CD4-positive, alpha-beta T cell (primary cell): ENCODE measurements around the gene IGFBP7. TPM values are rescaled to one million over a fixed set of nuclear protein-coding genes. Genes with fewer than 3 reads are reported as not detected.

ENCODE experiments used
- ATAC-seq: fragments of 200-7000 bp; cut with Tn5 transposase; one replicate; pipeline ENCODE4 v1.10.0; 2022; ENCODE audit warnings: mild to moderate bottlenecking; ENCODE audit not compliant: poor library complexity
- CTCF ChIA-PET: fragments of 350-600 bp; sonication (Branson Sonifier 250); formaldehyde crosslinking; loops from one replicate; lab custom pipeline; 2021; ENCODE audit warnings: antibody characterized with exemption, inconsistent platforms; lab: Charles Lee
- POLR2A ChIA-PET: fragments of 350-600 bp; sonication (Branson Sonifier 250); formaldehyde crosslinking; loops from one replicate; lab custom pipeline; 2021; ENCODE audit warnings: antibody characterized with exemption, inconsistent platforms; lab: Charles Lee
- DNase-seq, 14 experiments: peaks; one replicate each; pipeline ENCODE4 v3.0.0-alpha.2; 2013 to 2020; ENCODE audit warnings: mixed read lengths in 2 of 14
- H3K27ac ChIP-seq, 2 donors: one replicate each; pipeline versions ENCODE4 v1.5.1 to v1.7.0; 2013; ENCODE audit warnings: low read length in 2 of 2, low read depth in 1 of 2, mild to moderate bottlenecking in 1 of 2
- H3K27me3 ChIP-seq, 2 experiments: 1 replicate in 1 of 2; 2 replicates in 1 of 2; pipeline versions ENCODE4 v1.6.1 to v1.7.0; 2013; ENCODE audit warnings: low read length in 2 of 2, control low read depth in 1 of 2, mild to moderate bottlenecking in 1 of 2, moderate library complexity in 1 of 2; ENCODE audit not compliant: insufficient read depth in 2 of 2, control insufficient read depth in 1 of 2
- H3K36me3 ChIP-seq: one replicate; pipeline ENCODE4 v1.6.1; 2013; ENCODE audit warnings: low read length, control low read depth; ENCODE audit not compliant: insufficient read depth
- H3K4me1 ChIP-seq: one replicate; pipeline ENCODE4 v1.6.1; 2013; ENCODE audit warnings: low read length, control low read depth; ENCODE audit not compliant: insufficient read depth
- H3K4me3 ChIP-seq: one replicate; pipeline ENCODE4 v1.5.1; 2013; ENCODE audit warnings: mild to moderate bottlenecking, low read length, moderate library complexity
- H3K9me3 ChIP-seq, 2 experiments: 1 replicate in 1 of 2; 2 replicates in 1 of 2; pipeline versions ENCODE4 v1.6.1 to v1.7.0; 2013; ENCODE audit warnings: low read length in 2 of 2, mild to moderate bottlenecking in 2 of 2, control low read depth in 1 of 2, moderate library complexity in 1 of 2; ENCODE audit not compliant: control insufficient read depth in 1 of 2, insufficient read depth in 1 of 2
- H3K27ac Mint-ChIP-seq: one replicate; pipeline ENCODE4 v1.8.0; 2020; ENCODE audit warnings: mixed read lengths
- H3K27me3 Mint-ChIP-seq: one replicate; pipeline ENCODE4 v1.8.0; 2021; ENCODE audit warnings: mixed read lengths
- H3K36me3 Mint-ChIP-seq: one replicate; pipeline ENCODE4 v1.8.0; 2021; ENCODE audit warnings: low read depth, mixed read lengths
- H3K4me1 Mint-ChIP-seq: one replicate; pipeline ENCODE4 v1.8.0; 2021; ENCODE audit warnings: low read depth, mixed read lengths
- H3K4me3 Mint-ChIP-seq: one replicate; pipeline ENCODE4 v1.8.0; 2020; ENCODE audit warnings: mild to moderate bottlenecking, mixed read lengths
- H3K9me3 Mint-ChIP-seq: one replicate; pipeline ENCODE4 v1.8.0; 2020; ENCODE audit warnings: mixed read lengths
- intact Hi-C, 2 experiments: fragments of 100-400 bp; cut with DNase I in 1 of 2; cut with micrococcal nuclease in 1 of 2; formaldehyde crosslinking; loops; one replicate each; pipeline versions ENCODE4 v1.15.1 to v1.9.0; 2023 to 2025; cut with DNase I, micrococcal nuclease
- total RNA-seq, 174 experiments: library from RNA in 2 of 174; stranded (reverse) in 2 of 174; gene quantifications; one replicate each; pipeline ENCODE4 v1.2.3 and lab custom pipeline; 2021 to 2026
- TF ChIP-seq, protein P1 (sequence below): fragments of 200-600 bp; IDR thresholded peaks from one replicate; pipeline ENCODE4 v1.8.0; 2022; ENCODE audit warnings: antibody characterized with exemption, mild to moderate bottlenecking

IGFBP7 gene
- total RNA-seq, 2 experiments from 2014 or later, result 0.45 TPM; not detected in 1

- no peak overlapping the region for H3K4me3 ChIP-seq
- H3K36me3 ChIP-seq, result no peaks in the 10 kb centered on the region
- no peak for ATAC-seq
- POLR2A ChIA-PET, result no interaction called here
- intact Hi-C loops, result no loop called here
- H3K4me3 Mint-ChIP-seq, result no peak overlapping the region
- DNase-seq, result no peak
- H3K4me1 Mint-ChIP-seq, result no peaks in the 10 kb centered on the region
- H3K36me3 Mint-ChIP-seq, result no peaks in the 10 kb centered on the region
- TF ChIP-seq, protein P1, sequence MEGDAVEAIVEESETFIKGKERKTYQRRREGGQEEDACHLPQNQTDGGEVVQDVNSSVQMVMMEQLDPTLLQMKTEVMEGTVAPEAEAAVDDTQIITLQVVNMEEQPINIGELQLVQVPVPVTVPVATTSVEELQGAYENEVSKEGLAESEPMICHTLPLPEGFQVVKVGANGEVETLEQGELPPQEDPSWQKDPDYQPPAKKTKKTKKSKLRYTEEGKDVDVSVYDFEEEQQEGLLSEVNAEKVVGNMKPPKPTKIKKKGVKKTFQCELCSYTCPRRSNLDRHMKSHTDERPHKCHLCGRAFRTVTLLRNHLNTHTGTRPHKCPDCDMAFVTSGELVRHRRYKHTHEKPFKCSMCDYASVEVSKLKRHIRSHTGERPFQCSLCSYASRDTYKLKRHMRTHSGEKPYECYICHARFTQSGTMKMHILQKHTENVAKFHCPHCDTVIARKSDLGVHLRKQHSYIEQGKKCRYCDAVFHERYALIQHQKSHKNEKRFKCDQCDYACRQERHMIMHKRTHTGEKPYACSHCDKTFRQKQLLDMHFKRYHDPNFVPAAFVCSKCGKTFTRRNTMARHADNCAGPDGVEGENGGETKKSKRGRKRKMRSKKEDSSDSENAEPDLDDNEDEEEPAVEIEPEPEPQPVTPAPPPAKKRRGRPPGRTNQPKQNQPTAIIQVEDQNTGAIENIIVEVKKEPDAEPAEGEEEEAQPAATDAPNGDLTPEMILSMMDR, result no peak
- H3K27me3 ChIP-seq, result no peaks in the 10 kb centered on the region
- CTCF ChIA-PET, result no interaction called here
- H3K9me3 Mint-ChIP-seq, result no peaks in the 10 kb centered on the region
- H3K4me1 ChIP-seq, result no peaks in the 10 kb centered on the region
- peaks cover 16% of the 10 kb centered on the region for H3K27me3 Mint-ChIP-seq
- no peak overlapping the region for H3K27ac ChIP-seq
- no peaks in the 10 kb centered on the region for H3K9me3 ChIP-seq
- no peak overlapping the region for H3K27ac Mint-ChIP-seq
Observed at GRCh38 chr4:57073559-57073958, 36.6 kb downstream of the IGFBP7 start.

- Mint-ChIP-seq H3K27me3 (peaks cover 6% of the 10 kb centered on the region), H3K27ac (no peak overlapping the region), H3K9me3 (no peaks in the 10 kb centered on the region), H3K4me1 (no peaks in the 10 kb centered on the region), H3K4me3 (no peak overlapping the region), H3K36me3 (no peaks in the 10 kb centered on the region)
- Histone ChIP-seq H3K9me3 (no peaks in the 10 kb centered on the region), H3K36me3 (no peaks in the 10 kb centered on the region), H3K27ac (no peak overlapping the region), H3K4me1 (no peaks in the 10 kb centered on the region), H3K4me3 (no peak overlapping the region), H3K27me3 (no peaks in the 10 kb centered on the region)
- DNase-seq (no peak), ATAC-seq (no peak)
- intact Hi-C loops, result no loop called here
- POLR2A ChIA-PET, result no interaction called here
- CTCF ChIA-PET, result no interaction called here
- TF ChIP-seq, protein P1, result no peak
Observed at GRCh38 chr4:57071326-57071725, 38.9 kb downstream of the IGFBP7 start.

- ATAC-seq (no peak), DNase-seq (no peak)
- intact Hi-C loops, result no loop called here
- Histone ChIP-seq H3K36me3 (no peaks in the 10 kb centered on the region), H3K27me3 (no peaks in the 10 kb centered on the region), H3K27ac (no peak overlapping the region), H3K4me3 (no peak overlapping the region), H3K4me1 (no peaks in the 10 kb centered on the region), H3K9me3 (no peaks in the 10 kb centered on the region)
- H3K4me3 Mint-ChIP-seq, result no peak overlapping the region
- H3K36me3 Mint-ChIP-seq, result no peaks in the 10 kb centered on the region
- ChIA-PET POLR2A (no interaction called here), CTCF (no interaction called here)
- H3K27ac Mint-ChIP-seq, result no peak overlapping the region
- no peaks in the 10 kb centered on the region for H3K4me1 Mint-ChIP-seq
- H3K27me3 Mint-ChIP-seq, result peaks cover 6% of the 10 kb centered on the region
- TF ChIP-seq, protein P1, result no peak
- no peaks in the 10 kb centered on the region for H3K9me3 Mint-ChIP-seq
Observed at GRCh38 chr4:57070461-57070860, 39.7 kb downstream of the IGFBP7 start.
